ENCODE measurements around the gene COMP. TPM values are rescaled to one million over a fixed set of nuclear protein-coding genes. Genes with fewer than 3 reads are reported as not detected.

Gene COMP
- total RNA-seq, 1 experiment from 2014 or later, result not detected

GRCh38 chr19:18794692-18795091 lies 3.6 kb upstream of the COMP start:
- POLR2A ChIA-PET, result no interaction called here
- Histone ChIP-seq H3K27me3 (ENCODE audit: insufficient read depth, low read length) (0 out of 2 replicates have a peak, but pooled peaks cover 3% of the 10 kb centered on the region), H3K9ac (ENCODE audit: low read length) (no peak overlapping the region), H2AFZ (ENCODE audit: low read depth, low read length, poor library complexity, severe bottlenecking) (no peak overlapping the region), H3K4me2 (ENCODE audit: low read length) (no peak overlapping the region), H3K27ac (ENCODE audit: low read depth, low read length) (no peak overlapping the region), H3K9me2 (ENCODE audit: insufficient read depth) (no peaks in the 10 kb centered on the region), H3K9me3 (ENCODE audit: control insufficient read depth in 1 of 2, insufficient read depth in 1 of 2, low read depth in 1 of 2, low read length in 2 of 2) (no peaks in the 10 kb centered on the region), H3K79me2 (ENCODE audit: insufficient read depth, low read length) (no peaks in the 10 kb centered on the region), H4K20me1 (ENCODE audit: insufficient read depth) (no peaks in the 10 kb centered on the region), H3K36me3 (ENCODE audit: control insufficient read depth in 1 of 2, insufficient read depth in 2 of 2, low read length in 2 of 2) (no peaks in the 10 kb centered on the region), H3K4me1 (ENCODE audit: control insufficient read depth in 1 of 2, insufficient read depth in 2 of 2, low read length in 2 of 2) (peaks cover 5 to 10% of the 10 kb centered on the region in 2 experiments; a peak in 1 of 4 replicates), H3K4me3 (replicated peaks in 1 of 2; ENCODE audit: low read depth in 1 of 2, low read length in 2 of 2) (no peak overlapping the region)
- no peak for ATAC-seq
- no peak for TF ChIP-seq SP1 (IDR thresholded peaks at IDR 0.05; ENCODE audit: low read depth)
- no peak for TF ChIP-seq EZH2phosphoT487 (IDR thresholded peaks at IDR 0.05; ENCODE audit: borderline replicate concordance)
- TF ChIP-seq RAD21 (IDR thresholded peaks at IDR 0.05; ENCODE audit: low read depth), result no peak
- TF ChIP-seq EGR1 (IDR thresholded peaks at IDR 0.05; ENCODE audit: low read depth), result no peak
- TF ChIP-seq CEBPB (IDR thresholded peaks at IDR 0.05; ENCODE audit: low read depth), result no peak
- no peak for TF ChIP-seq FOSL1 (IDR thresholded peaks at IDR 0.05; ENCODE audit: low read depth)
- no peak for TF ChIP-seq ZFX (IDR thresholded peaks at IDR 0.05)
- no peak for TF ChIP-seq ZNF274 (IDR thresholded peaks at IDR 0.05; ENCODE audit: low read depth, low read length)
- no peak for TF ChIP-seq SRF (IDR thresholded peaks at IDR 0.05; ENCODE audit: low read depth)
- no peak for TF ChIP-seq ZBTB33 (IDR thresholded peaks at IDR 0.05; ENCODE audit: extremely low read depth, insufficient replicate concordance, low read length)
- TF ChIP-seq, protein P1, sequence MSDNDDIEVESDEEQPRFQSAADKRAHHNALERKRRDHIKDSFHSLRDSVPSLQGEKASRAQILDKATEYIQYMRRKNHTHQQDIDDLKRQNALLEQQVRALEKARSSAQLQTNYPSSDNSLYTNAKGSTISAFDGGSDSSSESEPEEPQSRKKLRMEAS (IDR thresholded peaks at IDR 0.05), result no peak
- no peak for TF ChIP-seq TCF7L2 (IDR thresholded peaks at IDR 0.05; ENCODE audit: borderline replicate concordance, extremely low read depth, insufficient read depth, insufficient read length)
- TF ChIP-seq ELF1 (IDR thresholded peaks at IDR 0.05; ENCODE audit: borderline replicate concordance, low read depth), result no peak
- TF ChIP-seq SIN3A (IDR thresholded peaks at IDR 0.05; ENCODE audit: low read depth), result no peak
- CTCF ChIA-PET, result no interaction called here
- intact Hi-C loops (cut with micrococcal nuclease), result no loop called here
- DNase-seq (ENCODE audit: low read depth, low spot score), result no peak
- BruUV-seq (replicated peaks), result no TSS peak
- RAD21 ChIA-PET (ENCODE audit: low non-redundant PET in 1 of 2, low total read pairs in 2 of 2, uncharacterized antibody in 2 of 2, unreplicated experiment in 2 of 2), result interaction anchor here in 1 of 2 experiments (0.7 kb wide), 1 partner anchor 57 kb away, joined by 3 read pairs; no protein-coding TSS in a partner anchor

All from HCT116 (cell line).